Naive thymus-derived CD4-positive, alpha-beta T cell (primary cell): ENCODE measurements around the gene TMEM181. TPM values are rescaled to one million over a fixed set of nuclear protein-coding genes. Genes with fewer than 3 reads are reported as not detected.
"Not testable (repeated sequence)": the region's sequence is repeated elsewhere in the genome, so short reads cannot be mapped to it uniquely, and the experiment has no call there.

Experiments used
- ATAC-seq: fragments of 150-1000 bp; cut with Tn5 transposase; 2 replicates; pipeline ENCODE4 v1.10.0; 2021; ENCODE audit warnings: mild to moderate bottlenecking, moderate library complexity
- CTCF ChIA-PET: fragments of 350-600 bp; sonication (Branson Sonifier 250); formaldehyde crosslinking; loops from one replicate; lab custom pipeline; 2021; ENCODE audit warnings: antibody characterized with exemption; lab: Charles Lee
- POLR2A ChIA-PET: fragments of 350-600 bp; sonication (Branson Sonifier 250); formaldehyde crosslinking; loops from one replicate; lab custom pipeline; 2021; ENCODE audit warnings: antibody characterized with exemption, inconsistent platforms; lab: Charles Lee
- DNase-seq, 9 donors: peaks; one replicate each; pipeline versions ENCODE4 v3.0.0 to v3.0.0-alpha.2; 2020 to 2022; ENCODE audit warnings: mixed read lengths in 1 of 9
- H3K27ac ChIP-seq: one replicate; pipeline ENCODE4 v1.7.0; 2013; ENCODE audit warnings: mild to moderate bottlenecking, low read depth, low read length, moderate library complexity
- H3K27me3 ChIP-seq, 2 donors: one replicate each; pipeline ENCODE4 v1.7.0; 2013; ENCODE audit warnings: low read length in 2 of 2, mild to moderate bottlenecking in 2 of 2, moderate library complexity in 2 of 2; ENCODE audit not compliant: control insufficient read depth in 2 of 2, insufficient read depth in 2 of 2
- H3K36me3 ChIP-seq, 3 experiments: 1 replicate in 2 of 3; 2 replicates in 1 of 3; pipeline ENCODE4 v1.7.0; 2013; ENCODE audit warnings: low read length in 3 of 3, mild to moderate bottlenecking in 3 of 3, moderate library complexity in 1 of 3; ENCODE audit not compliant: insufficient read depth in 3 of 3, control insufficient read depth in 2 of 3
- H3K4me1 ChIP-seq, 2 donors: one replicate each; pipeline ENCODE4 v1.7.0; 2013; ENCODE audit warnings: low read length in 2 of 2, mild to moderate bottlenecking in 2 of 2, moderate library complexity in 1 of 2; ENCODE audit not compliant: control insufficient read depth in 2 of 2, insufficient read depth in 2 of 2
- H3K4me3 ChIP-seq: 2 replicates; pipeline ENCODE4 v1.7.0; 2013; ENCODE audit warnings: mild to moderate bottlenecking, low read length
- H3K9me3 ChIP-seq, 3 experiments: 1 replicate in 2 of 3; 2 replicates in 1 of 3; pipeline ENCODE4 v1.7.0; 2013; ENCODE audit warnings: low read length in 3 of 3; ENCODE audit not compliant: control insufficient read depth in 2 of 3
- H3K27ac Mint-ChIP-seq, 9 donors: one replicate each; pipeline ENCODE4 v1.8.0; 2020 to 2022; ENCODE audit warnings: mixed read lengths in 9 of 9, mild to moderate bottlenecking in 8 of 9, moderate library complexity in 5 of 9, inconsistent platforms in 2 of 9
- H3K27me3 Mint-ChIP-seq, 5 donors: one replicate each; pipeline ENCODE4 v1.8.0; 2021 to 2022; ENCODE audit warnings: mixed read lengths in 5 of 5, mild to moderate bottlenecking in 1 of 5
- H3K36me3 Mint-ChIP-seq, 5 donors: one replicate each; pipeline ENCODE4 v1.8.0; 2020 to 2022; ENCODE audit warnings: mixed read lengths in 5 of 5, mild to moderate bottlenecking in 3 of 5, inconsistent platforms in 1 of 5
- H3K4me1 Mint-ChIP-seq, 7 donors: one replicate each; pipeline ENCODE4 v1.8.0; 2020 to 2022; ENCODE audit warnings: mixed read lengths in 7 of 7, mild to moderate bottlenecking in 3 of 7, inconsistent platforms in 1 of 7
- H3K4me3 Mint-ChIP-seq, 10 donors: one replicate each; pipeline ENCODE4 v1.8.0; 2020 to 2022; ENCODE audit warnings: mild to moderate bottlenecking in 10 of 10, mixed read lengths in 10 of 10, moderate library complexity in 6 of 10, inconsistent platforms in 2 of 10
- H3K9me3 Mint-ChIP-seq, 11 donors: one replicate each; pipeline ENCODE4 v1.8.0; 2020 to 2022; ENCODE audit warnings: mixed read lengths in 11 of 11, mild to moderate bottlenecking in 4 of 11, inconsistent platforms in 1 of 11, moderate library complexity in 1 of 11
- intact Hi-C, 2 donors: fragments of 100-400 bp; cut with micrococcal nuclease; formaldehyde crosslinking; loops; one replicate each; pipeline ENCODE4 v1.15.1; 2023
- polyA plus RNA-seq, 2 donors: library from polyadenylated mRNA; unstranded; fragments of 300-500 nt; fragmentation: Illumina TruSeq; gene quantifications; one replicate each; pipeline ENCODE4 v1.2.3, GENCODE V29; 2021
- total RNA-seq, 6 experiments: library from RNA in 5 of 6; stranded (reverse) in 5 of 6; gene quantifications; 1 replicate in 5 of 6; 2 replicates in 1 of 6; pipeline ENCODE4 v1.2.3 and lab custom pipeline; 2021 to 2026

TMEM181 gene
- total and polyA plus RNA-seq, 7 experiments from 2014 or later = 1.9 to 17.2 (median 15.7) TPM

DNA sequence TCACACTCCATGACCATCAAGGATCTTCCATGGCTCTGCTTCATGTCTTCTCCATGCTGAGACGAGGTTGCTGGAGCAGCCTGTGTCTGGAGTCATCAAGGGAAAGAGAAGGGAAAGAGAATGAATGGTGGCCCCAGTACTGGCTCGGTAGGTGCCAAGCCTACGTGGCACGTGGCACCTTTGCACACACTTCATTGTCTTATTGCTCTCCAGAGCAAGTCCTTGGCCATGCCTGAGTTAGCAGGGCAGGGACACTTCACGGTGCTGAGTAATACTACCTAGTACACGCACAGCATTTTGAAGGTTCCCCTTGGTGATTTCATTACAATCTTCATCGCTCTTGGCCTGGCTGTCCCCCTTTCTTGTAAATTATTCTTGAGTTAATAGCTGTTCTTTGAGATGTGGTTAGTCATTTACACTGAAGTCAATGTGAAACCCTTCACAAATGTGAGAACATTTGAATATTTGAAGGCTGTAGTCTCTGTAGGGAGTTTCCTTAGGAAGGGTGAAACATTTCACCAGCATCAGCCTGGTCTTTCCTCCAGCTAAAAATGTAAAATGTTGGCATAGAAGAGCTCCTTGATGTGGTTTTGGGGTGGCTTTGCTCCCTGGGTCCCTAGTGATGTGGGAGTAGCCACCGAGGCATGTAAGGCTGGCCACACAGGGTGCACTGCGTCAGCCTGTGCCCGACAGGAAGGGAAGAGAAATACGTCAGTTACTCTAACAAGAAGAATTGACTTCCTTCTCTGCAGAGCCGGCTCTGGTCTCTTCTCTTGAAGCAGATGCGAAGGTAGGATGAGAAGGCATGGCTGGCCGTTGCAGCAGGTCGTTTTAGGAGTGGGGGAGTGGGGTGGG is 89.6 kb downstream of the TMEM181 start, which contains the start of gene SYTL3:
Gene SYTL3 (plus strand): TSS at position 766 of the 855 bp plus-strand sequence. CDS start 13,215 bp downstream, outside the sequence.
- intact Hi-C loops = loop anchor here (1.0 to 10.0 kb wide), 9 partner anchors 38 to 765 kb away; partner anchors contain the start of genes EZR (in 1 of the 2), GTF2H5 (in 1 of the 2), SERAC1 (in 1 of the 2) and SYNJ2 (in 1 of the 2)
- ChIA-PET POLR2A (interaction anchor here (0.6 to 3.7 kb wide), 7 partner anchors 8 to 843 kb away, joined by 3 to 12 read pairs (median 6); no protein-coding TSS in a partner anchor), CTCF (interaction anchor here (0.8 to 1.9 kb wide), 4 partner anchors 10 to 42 kb away, joined by 3 to 5 read pairs (median 4); no protein-coding TSS in a partner anchor)
- Mint-ChIP-seq H3K4me3 (peak within 1 kb of the TSS; percentile 66 to 87 (median 80)), H3K36me3 (peaks cover 0 to 33% (median 0%) of the 10 kb centered on the region in 5 donors), H3K27me3 (no peaks in the 10 kb centered on the region), H3K9me3 (peaks cover 0 to 4% (median 0%) of the 10 kb centered on the region in 11 donors), H3K4me1 (peaks cover 42 to 75% (median 67%) of the 10 kb centered on the region in 7 donors), H3K27ac (peak within 1 kb of the TSS; percentile 90 to 99 (median 96))
- no peaks in the 10 kb centered on the region for H3K9me3 ChIP-seq
- H3K27me3 ChIP-seq = no peaks in the 10 kb centered on the region
- DNase-seq = peak; percentile 58 to 93 (median 90)
- peak; percentile 78 for ATAC-seq
- H3K27ac ChIP-seq = peak within 1 kb of the TSS; percentile 83
- peaks cover 0 to 2% (median 0%) of the 10 kb centered on the region in 3 experiments for H3K36me3 ChIP-seq
- peak within 1 kb of the TSS; percentile 44 for H3K4me3 ChIP-seq
- peaks cover 38 to 46% of the 10 kb centered on the region in 2 donors for H3K4me1 ChIP-seq

DNA sequence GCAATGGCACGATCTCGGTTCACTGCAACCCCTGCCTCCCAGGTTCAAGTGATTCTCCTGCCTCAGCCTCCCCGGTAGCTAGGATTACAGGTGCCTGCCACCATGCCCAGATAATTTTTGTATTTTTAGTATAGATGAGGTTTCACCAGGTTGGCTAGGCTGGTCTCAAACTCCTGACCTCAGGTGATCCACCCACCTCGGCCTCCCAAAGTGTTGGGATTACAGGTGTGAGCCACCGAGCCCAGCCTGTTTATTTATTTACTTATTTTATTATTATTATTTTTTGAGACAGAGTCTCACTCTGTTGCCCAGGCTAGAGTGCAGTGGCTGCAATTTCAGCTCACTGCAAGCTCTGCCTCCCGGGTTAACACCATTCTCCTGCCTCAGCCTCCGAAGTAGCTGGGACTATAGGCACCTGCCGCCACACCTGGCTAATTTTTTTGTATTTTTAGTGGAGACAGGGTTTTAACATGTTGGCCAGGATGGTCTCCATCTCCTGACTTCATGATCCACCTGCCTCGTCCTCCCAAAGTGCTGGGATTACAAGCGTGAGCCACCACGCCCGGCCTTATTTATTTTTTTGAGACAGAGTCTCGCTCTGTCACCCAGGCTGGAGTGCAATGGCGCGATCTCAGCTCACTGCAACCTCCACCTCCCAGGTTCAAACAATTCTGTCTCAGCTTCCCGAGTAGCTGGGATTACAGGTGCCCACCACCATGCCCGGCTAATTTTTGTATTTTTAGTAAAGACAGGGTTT is 92.3 kb downstream of the TMEM181 start:
- intact Hi-C loops = loop anchor here (2.0 to 10.0 kb wide), 12 partner anchors 69 to 767 kb away; partner anchors contain the start of genes EZR (in 2 of the 2), GTF2H5 (in 1 of the 2), SERAC1 (in 1 of the 2) and SYNJ2 (in 1 of the 2)
- CTCF ChIA-PET = interaction anchor here (0.7 to 3.9 kb wide), 2 partner anchors 8 to 452 kb away, joined by 3 to 15 read pairs; partner anchors contain the start of gene DYNLT1
- Mint-ChIP-seq H3K36me3 (peaks cover 0 to 58% (median 5%) of the 10 kb centered on the region in 5 donors), H3K4me3 (peak overlapping the region; percentile 69 to 88 (median 84)), H3K27ac (peak overlapping the region; percentile 91 to 100 (median 99)), H3K4me1 (peaks cover 52 to 81% (median 77%) of the 10 kb centered on the region in 7 donors)
- H3K9me3 ChIP-seq, H3K9me3 Mint-ChIP-seq, ATAC-seq, H3K36me3 ChIP-seq, H3K27me3 Mint-ChIP-seq, H3K4me3 ChIP-seq, DNase-seq, H3K27me3 ChIP-seq: not testable (repeated sequence)
- POLR2A ChIA-PET = interaction anchor here (1.4 to 4.4 kb wide), 5 partner anchors 8 to 218 kb away, joined by 3 to 78 read pairs (median 6); partner anchors contain the start of gene DYNLT1
- Histone ChIP-seq H3K27ac (peak overlapping the region; percentile 96), H3K4me1 (peaks cover 55 to 60% of the 10 kb centered on the region in 2 donors)

DNA sequence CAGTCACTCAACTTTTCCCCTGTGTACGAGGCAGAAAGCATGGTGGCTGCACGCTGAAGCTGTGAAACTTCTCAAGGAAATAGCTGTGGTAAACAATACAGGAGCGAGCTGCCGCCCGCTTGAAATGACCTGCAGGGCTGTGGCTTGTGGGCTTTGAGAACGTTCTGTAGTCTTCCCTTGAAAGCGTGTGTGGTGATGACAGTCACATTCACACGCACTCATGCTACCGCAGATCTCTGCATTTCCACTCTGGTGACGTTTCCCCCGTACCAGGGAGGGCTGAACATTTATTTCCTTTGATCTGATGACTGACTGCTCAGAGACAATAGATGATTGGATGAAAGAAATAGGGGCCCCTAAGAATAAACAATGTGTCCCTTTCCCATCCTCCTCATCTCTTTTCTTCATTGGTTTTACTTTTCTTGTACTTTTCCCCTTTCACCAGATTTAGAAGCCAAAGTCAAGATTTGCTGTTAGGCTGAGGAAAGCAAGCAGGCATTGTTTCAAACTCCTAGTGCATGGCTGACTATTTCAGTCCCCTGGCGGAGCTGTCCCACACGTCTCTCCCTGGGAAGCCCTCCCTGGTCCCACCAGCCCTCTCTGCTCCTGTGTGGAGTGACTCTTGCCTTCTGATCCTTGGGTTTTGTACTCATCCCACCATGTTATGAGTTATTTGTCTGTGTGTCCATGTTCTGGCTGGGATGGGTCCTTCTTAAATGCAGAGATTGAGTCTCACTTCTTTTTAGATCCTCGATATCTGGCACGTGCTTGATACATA is 93.9 kb downstream of the TMEM181 start:
- ATAC-seq = peak; percentile 85
- Mint-ChIP-seq H3K36me3 (peaks cover 0 to 57% (median 5%) of the 10 kb centered on the region in 5 donors), H3K27me3 (no peaks in the 10 kb centered on the region), H3K4me3 (peak overlapping the region; percentile 69 to 88 (median 84)), H3K4me1 (peaks cover 49 to 81% (median 71%) of the 10 kb centered on the region in 7 donors), H3K27ac (peak overlapping the region; percentile 85 to 100 (median 99)), H3K9me3 (peaks cover 0 to 4% (median 0%) of the 10 kb centered on the region in 11 donors)
- Histone ChIP-seq H3K27me3 (no peaks in the 10 kb centered on the region), H3K4me1 (peaks cover 53 to 58% of the 10 kb centered on the region in 2 donors), H3K9me3 (no peaks in the 10 kb centered on the region), H3K36me3 (no peaks in the 10 kb centered on the region), H3K27ac (peak overlapping the region; percentile 96), H3K4me3 (peak overlapping the region; percentile 29)
- CTCF ChIA-PET = interaction anchor here (0.6 to 3.9 kb wide), 5 partner anchors 9 to 436 kb away, joined by 3 to 15 read pairs (median 4); partner anchors contain the start of gene DYNLT1
- intact Hi-C loops = loop anchor here (1.0 to 10.0 kb wide), 23 partner anchors 9 to 892 kb away; partner anchors contain the start of genes EZR (in 2 of the 2), DYNLT1 (in 1 of the 2), GTF2H5 (in 1 of the 2) and SERAC1 (in 1 of the 2)
- POLR2A ChIA-PET = interaction anchor here (0.5 to 4.4 kb wide), 12 partner anchors 8 to 446 kb away, joined by 3 to 78 read pairs (median 4); partner anchors contain the start of genes DYNLT1 and TMEM181
- peak; percentile 59 to 99 (median 98) for DNase-seq

DNA sequence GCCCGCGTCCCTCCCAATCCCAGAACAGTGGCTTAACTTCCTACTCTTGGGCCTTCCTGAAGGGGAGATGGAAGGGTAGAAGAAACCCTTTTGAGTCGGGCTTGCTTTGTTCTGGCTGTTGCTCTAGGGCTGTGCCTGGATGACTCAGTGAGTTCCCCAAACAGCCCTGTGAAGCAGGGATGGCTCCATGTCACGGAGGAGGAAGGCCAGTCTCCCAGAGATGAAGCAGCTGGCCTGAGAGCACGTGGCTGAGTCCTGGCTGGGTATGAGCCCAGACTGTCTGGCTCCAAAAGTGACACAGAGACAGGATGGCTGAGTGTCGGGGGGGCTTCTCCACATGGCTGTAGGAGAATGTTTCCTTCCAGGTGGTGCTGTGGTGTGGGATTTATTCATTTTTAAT is 94.6 kb downstream of the TMEM181 start:
- Histone ChIP-seq H3K36me3 (no peaks in the 10 kb centered on the region), H3K27ac (peak overlapping the region; percentile 96), H3K4me1 (peaks cover 45 to 51% of the 10 kb centered on the region in 2 donors), H3K27me3 (no peaks in the 10 kb centered on the region), H3K9me3 (no peaks in the 10 kb centered on the region), H3K4me3 (peak overlapping the region; percentile 29)
- H3K4me1 Mint-ChIP-seq = peaks cover 41 to 80% (median 71%) of the 10 kb centered on the region in 7 donors
- H3K9me3 Mint-ChIP-seq = peaks cover 0 to 4% (median 0%) of the 10 kb centered on the region in 11 donors
- ChIA-PET CTCF (interaction anchor here (0.6 to 3.9 kb wide), 2 partner anchors 10 to 436 kb away, joined by 3 to 15 read pairs; partner anchors contain the start of gene DYNLT1), POLR2A (interaction anchor here (1.5 to 4.4 kb wide), 2 partner anchors 11 to 36 kb away, joined by 5 to 78 read pairs; partner anchors contain the start of gene DYNLT1)
- intact Hi-C loops = loop anchor here (5.0 to 10.0 kb wide), 7 partner anchors 163 to 770 kb away; partner anchors contain the start of genes EZR (in 1 of the 2), GTF2H5 (in 1 of the 2), SERAC1 (in 1 of the 2) and SYNJ2 (in 1 of the 2)
- H3K27ac Mint-ChIP-seq = peak overlapping the region; percentile 85 to 100 (median 99)
- DNase-seq (no peak), ATAC-seq (no peak)
- peak overlapping the region; percentile 53 to 88 (median 84) for H3K4me3 Mint-ChIP-seq
- H3K27me3 Mint-ChIP-seq = no peaks in the 10 kb centered on the region
- peaks cover 0 to 60% (median 5%) of the 10 kb centered on the region in 5 donors for H3K36me3 Mint-ChIP-seq

DNA sequence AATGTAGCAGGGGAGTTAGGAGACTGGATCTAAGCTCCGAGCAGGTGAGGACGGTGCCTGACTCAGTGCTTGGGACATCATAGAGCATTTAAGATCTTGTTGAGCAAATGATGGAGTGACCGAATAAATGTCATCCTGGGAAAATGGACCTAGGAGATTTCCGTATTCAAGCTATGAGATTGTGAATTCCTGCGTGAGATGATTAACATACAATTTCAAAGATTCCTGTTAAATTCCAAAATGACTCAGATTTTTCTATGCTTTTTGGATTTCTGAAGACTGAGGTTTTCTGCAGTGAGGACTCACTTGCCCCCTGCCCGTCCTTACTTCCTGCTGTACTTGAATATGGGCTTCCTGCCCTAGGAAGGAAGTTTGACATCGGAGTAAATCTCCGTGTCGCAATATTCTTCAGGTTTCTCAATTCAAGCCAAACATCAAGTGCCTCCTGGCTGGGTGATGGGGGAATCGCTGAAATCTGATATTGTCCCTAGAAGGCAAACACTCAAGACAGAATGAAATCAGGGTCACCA is 95.1 kb downstream of the TMEM181 start:
- intact Hi-C loops = loop anchor here (5.0 to 10.0 kb wide), 7 partner anchors 162 to 770 kb away; partner anchors contain the start of genes EZR (in 1 of the 2), GTF2H5 (in 1 of the 2), SERAC1 (in 1 of the 2) and SYNJ2 (in 1 of the 2)
- Histone ChIP-seq H3K27ac (peak overlapping the region; percentile 96), H3K9me3 (no peaks in the 10 kb centered on the region), H3K27me3 (no peaks in the 10 kb centered on the region), H3K4me1 (peaks cover 45 to 52% of the 10 kb centered on the region in 2 donors), H3K4me3 (peak overlapping the region; percentile 29), H3K36me3 (no peaks in the 10 kb centered on the region)
- Mint-ChIP-seq H3K4me3 (peak overlapping the region; percentile 53 to 88 (median 84)), H3K4me1 (peaks cover 37 to 80% (median 71%) of the 10 kb centered on the region in 7 donors), H3K27me3 (no peaks in the 10 kb centered on the region), H3K27ac (peak overlapping the region; percentile 85 to 100 (median 99)), H3K36me3 (peaks cover 0 to 59% (median 5%) of the 10 kb centered on the region in 5 donors), H3K9me3 (peaks cover 0 to 4% (median 0%) of the 10 kb centered on the region in 11 donors)
- POLR2A ChIA-PET = interaction anchor here (0.8 to 4.4 kb wide), 3 partner anchors 11 to 36 kb away, joined by 4 to 78 read pairs (median 5); partner anchors contain the start of gene DYNLT1
- CTCF ChIA-PET = interaction anchor here (3.9 kb wide), 1 partner anchor 11 kb away, joined by 15 read pairs; the partner anchor contains the start of gene DYNLT1
- peak in 6 of 9 donors; percentile 31 to 46 (median 42) for DNase-seq
- ATAC-seq = no peak
